A549 (cell line): ENCODE data around the gene SLC17A8. TPM values are rescaled to one million over a fixed set of nuclear protein-coding genes. Genes with fewer than 3 reads are reported as not detected.

Experiments
- ATAC-seq, 2 experiments: fragments of 200-7000 bp in 1 of 2; fragments of >200 bp in 1 of 2; cut with Nextera tagmentation in 1 of 2; cut with Tn5 transposase in 1 of 2; 3 replicates each; pipeline versions ENCODE4 v1.8.0 to v1.9.1; 2018 to 2020; ENCODE audit warnings: mild to moderate bottlenecking in 1 of 2, moderate library complexity in 1 of 2
- CTCF ChIA-PET: fragments of 300-600 bp; sonication (Branson Sonifier 250); formaldehyde crosslinking; extraction: SDS; loops from one replicate; lab custom pipeline; 2021; ENCODE audit warnings: antibody characterized with exemption, inconsistent platforms; lab: Yijun Ruan, JAX
- POLR2A ChIA-PET: fragments of 350-600 bp; formaldehyde crosslinking; extraction: SDS; loops from one replicate; lab custom pipeline; 2021; ENCODE audit warnings: antibody characterized with exemption, inconsistent platforms; lab: Yijun Ruan, JAX
- DNase-seq, 2 experiments: peaks; one replicate each; pipeline versions ENCODE4 v3.0.0 to v3.0.0-alpha.2; 2011 to 2016; ENCODE audit warnings: low read depth in 1 of 2, low spot score in 1 of 2
- FAIRE-seq: peaks from 2 replicates; lab custom pipeline; 2011; peaks lifted over from hg19 to GRCh38; lab: Jason Lieb, UNC
- H3K27ac ChIP-seq, 2 experiments: fragments of >200 bp; sonication (Bioruptor Twin); formaldehyde crosslinking; 3 replicates each; pipeline ENCODE4 v1.5.1; 2016 to 2017
- H3K4me1 ChIP-seq: fragments of >200 bp; sonication (Bioruptor Twin); formaldehyde crosslinking; 3 replicates; pipeline ENCODE4 v1.6.1; 2016
- H3K4me2 ChIP-seq: fragments of >200 bp; sonication (Bioruptor Twin); formaldehyde crosslinking; 3 replicates; pipeline ENCODE4 v1.6.1; 2016
- H3K4me3 ChIP-seq: fragments of >200 bp; sonication (Bioruptor Twin); formaldehyde crosslinking; 3 replicates; pipeline ENCODE4 v1.5.1; 2016
- H3K9me3 ChIP-seq: fragments of >200 bp; sonication (Bioruptor Twin); formaldehyde crosslinking; 3 replicates; pipeline ENCODE4 v1.6.1; 2016
- BHLHE40 ChIP-seq: IDR thresholded peaks from 2 replicates; pipeline ENCODE4 v1.6.1; 2012; ENCODE audit warnings: low read depth, low read length, inconsistent platforms
- CHD4 ChIP-seq: fragments of 200-600 bp; sonication (generic); IDR thresholded peaks from 2 replicates; pipeline ENCODE4 v1.6.1; 2016; ENCODE audit warnings: antibody characterized with exemption, mild to moderate bottlenecking, borderline replicate concordance
- EHMT2 ChIP-seq: fragments of 200-600 bp; sonication (generic); IDR thresholded peaks from 2 replicates; pipeline ENCODE4 v1.6.1; 2016; ENCODE audit warnings: antibody characterized with exemption, low read depth, mild to moderate bottlenecking, moderate library complexity
- ESRRA ChIP-seq: fragments of 150-350 bp; IDR thresholded peaks from 2 replicates; pipeline ENCODE4 v1.6.1; 2014; ENCODE audit warnings: mild to moderate bottlenecking, low read length, borderline replicate concordance
- FOSL2 ChIP-seq, 2 experiments: fragments of 450-650 bp in 1 of 2; fragments of >200 bp in 1 of 2; sonication (Bioruptor Twin) in 1 of 2; formaldehyde crosslinking; IDR thresholded peaks; 2 replicates each; pipeline versions ENCODE4 v1.5.0 to v1.6.1; 2016 to 2020; ENCODE audit warnings: mild to moderate bottlenecking in 1 of 2, moderate library complexity in 1 of 2
- FOXS1 ChIP-seq: fragments of 250-450 bp; sonication (Bioruptor Pico); IDR thresholded peaks from 2 replicates; pipeline ENCODE4 v1.5.0; 2020; ENCODE audit warnings: mild to moderate bottlenecking, moderate library complexity
- GATA3 ChIP-seq: IDR thresholded peaks from 2 replicates; pipeline ENCODE4 v1.6.1; 2012; ENCODE audit warnings: borderline replicate concordance
- HOXA7 ChIP-seq: fragments of 250-450 bp; sonication (Bioruptor Pico); IDR thresholded peaks from 2 replicates; pipeline ENCODE4 v1.5.0; 2020; ENCODE audit warnings: mild to moderate bottlenecking, moderate library complexity
- KDM5A ChIP-seq: fragments of 200-600 bp; sonication (generic); IDR thresholded peaks from 2 replicates; pipeline ENCODE4 v1.6.1; 2016; ENCODE audit warnings: antibody characterized with exemption, mild to moderate bottlenecking
- MYC ChIP-seq: IDR thresholded peaks from 2 replicates; pipeline ENCODE4 v1.6.1; 2012; ENCODE audit warnings: mild to moderate bottlenecking, inconsistent platforms, low read length, improper control_type of control experiment, borderline replicate concordance
- NR3C1 ChIP-seq: fragments of >200 bp; sonication (Bioruptor Twin); formaldehyde crosslinking; IDR thresholded peaks from 3 replicates; pipeline ENCODE4 v1.6.1; 2017
- RARB ChIP-seq: fragments of 250-450 bp; sonication (Bioruptor Pico); IDR thresholded peaks from 2 replicates; pipeline ENCODE4 v1.8.0; 2021; ENCODE audit warnings: mild to moderate bottlenecking, moderate library complexity
- RCOR1 ChIP-seq: fragments of 150-350 bp; IDR thresholded peaks from 2 replicates; pipeline ENCODE4 v1.6.1; 2014; ENCODE audit warnings: antibody characterized with exemption, low read length, low read depth
- TFCP2L1 ChIP-seq: fragments of 250-450 bp; sonication (Bioruptor Pico); IDR thresholded peaks from 2 replicates; pipeline ENCODE4 v1.5.0; 2021; ENCODE audit warnings: mild to moderate bottlenecking
- ZSCAN20 ChIP-seq: fragments of 250-450 bp; sonication (Bioruptor Pico); IDR thresholded peaks from 2 replicates; pipeline ENCODE4 v1.8.0; 2022; ENCODE audit warnings: mild to moderate bottlenecking, moderate library complexity
- WGBS: methylation state at CpG from one replicate; pipeline ENCODE4 v1.1.6; 2017; ENCODE audit errors: missing lambda C conversion rate; 5-methylcytosine and 5-hydroxymethylcytosine counted together
- polyA plus RNA-seq, 4 experiments: library from polyadenylated mRNA; depleted of rRNA in 3 of 4; stranded (reverse); fragments of >200 nt; fragmentation: RNase III in 1 of 4; extraction: RNeasy Plus Mini Kit Qiagen cat#74134 plus additional on column Dnase treatment in 1 of 4; gene quantifications; 2 replicates in 3 of 4; 3 replicates in 1 of 4; pipeline ENCODE4 v1.2.3, GENCODE V29; 2011 to 2017
- TF ChIP-seq, protein P1 (sequence below): fragments of 250-450 bp; sonication (Bioruptor Pico); IDR thresholded peaks from 2 replicates; pipeline ENCODE4 v1.5.0; 2020; ENCODE audit warnings: low read depth, mild to moderate bottlenecking, moderate library complexity
- TF ChIP-seq, protein P2 (sequence below): fragments of >200 bp; sonication (Bioruptor Twin); formaldehyde crosslinking; IDR thresholded peaks from 3 replicates; pipeline ENCODE4 v1.5.1; 2016
- TF ChIP-seq, protein P3 (sequence below): IDR thresholded peaks from 2 replicates; pipeline ENCODE4 v1.6.1; 2012
- TF ChIP-seq, protein P4 (sequence below): fragments of 150-350 bp; IDR thresholded peaks from 2 replicates; pipeline ENCODE4 v1.6.1; 2014; ENCODE audit warnings: low read depth, mild to moderate bottlenecking, low read length
- TF ChIP-seq, protein P5 (sequence below): fragments of 250-450 bp; sonication (Bioruptor Pico); IDR thresholded peaks from 2 replicates; pipeline ENCODE4 v1.5.0; 2021; ENCODE audit warnings: mild to moderate bottlenecking, moderate library complexity, borderline replicate concordance

The SLC17A8 gene
- polyA plus RNA-seq, 2 of the 4 experiments (the other 2 are of a cell fraction), result 0.03 to 0.04 TPM

DNA sequence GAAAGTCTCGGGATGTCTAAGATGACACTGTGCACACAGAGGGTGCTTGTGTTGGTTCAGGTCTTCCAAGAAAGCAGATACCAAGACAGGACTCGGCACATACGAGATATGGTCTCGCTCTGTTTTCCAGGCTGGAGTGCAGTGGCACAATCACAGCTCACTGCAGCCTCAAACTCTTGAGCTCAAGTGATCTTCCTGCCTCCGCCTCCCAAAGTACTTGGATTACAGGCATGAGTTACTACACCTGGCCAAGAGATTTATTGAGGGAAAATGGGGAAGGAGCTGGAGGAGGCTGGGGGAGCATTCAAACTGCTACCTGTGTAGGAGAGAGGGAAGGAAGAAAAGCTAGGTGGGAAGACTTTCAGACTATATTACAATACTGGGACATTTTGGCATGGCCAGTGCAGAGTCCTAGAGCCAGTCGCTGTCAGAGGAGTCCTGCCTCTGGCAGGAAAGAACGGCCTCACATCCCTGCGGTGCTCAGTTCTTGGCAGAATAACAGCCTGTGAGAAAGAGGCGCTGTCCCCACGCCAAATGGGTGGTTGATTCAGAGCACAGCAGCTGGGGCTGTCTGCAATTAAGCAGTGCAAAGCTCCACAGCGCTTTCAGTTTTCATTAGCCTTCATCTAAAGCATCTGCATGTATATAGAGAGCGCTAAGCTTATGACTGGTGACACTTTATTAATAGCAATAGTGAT is 18.3 kb downstream of the SLC17A8 start:
- FAIRE-seq (no peak), DNase-seq (no peak)
- ChIA-PET CTCF (interaction anchor here (0.7 to 1.4 kb wide), 3 partner anchors 27 to 141 kb away, joined by 3 read pairs; no protein-coding TSS in a partner anchor), POLR2A (no interaction called here)
- Histone ChIP-seq H3K4me2 (no peak overlapping the region), H3K4me1 (no peaks in the 10 kb centered on the region)
- 67% methylated on average over 12 of the region's 12 CpGs for WGBS
- TF ChIP-seq, protein P1, sequence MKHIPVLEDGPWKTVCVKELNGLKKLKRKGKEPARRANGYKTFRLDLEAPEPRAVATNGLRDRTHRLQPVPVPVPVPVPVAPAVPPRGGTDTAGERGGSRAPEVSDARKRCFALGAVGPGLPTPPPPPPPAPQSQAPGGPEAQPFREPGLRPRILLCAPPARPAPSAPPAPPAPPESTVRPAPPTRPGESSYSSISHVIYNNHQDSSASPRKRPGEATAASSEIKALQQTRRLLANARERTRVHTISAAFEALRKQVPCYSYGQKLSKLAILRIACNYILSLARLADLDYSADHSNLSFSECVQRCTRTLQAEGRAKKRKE (CRISPR knock-in tag), result no peak
- TF ChIP-seq EHMT2 (no peak), RARB (no peak), GATA3 (no peak), ESRRA (no peak), TFCP2L1 (CRISPR knock-in tag) (no peak), HOXA7 (CRISPR knock-in tag) (no peak), RCOR1 (no peak), BHLHE40 (no peak), ZSCAN20 (CRISPR knock-in tag) (no peak), FOXS1 (CRISPR knock-in tag) (no peak)
- TF ChIP-seq, protein P2, sequence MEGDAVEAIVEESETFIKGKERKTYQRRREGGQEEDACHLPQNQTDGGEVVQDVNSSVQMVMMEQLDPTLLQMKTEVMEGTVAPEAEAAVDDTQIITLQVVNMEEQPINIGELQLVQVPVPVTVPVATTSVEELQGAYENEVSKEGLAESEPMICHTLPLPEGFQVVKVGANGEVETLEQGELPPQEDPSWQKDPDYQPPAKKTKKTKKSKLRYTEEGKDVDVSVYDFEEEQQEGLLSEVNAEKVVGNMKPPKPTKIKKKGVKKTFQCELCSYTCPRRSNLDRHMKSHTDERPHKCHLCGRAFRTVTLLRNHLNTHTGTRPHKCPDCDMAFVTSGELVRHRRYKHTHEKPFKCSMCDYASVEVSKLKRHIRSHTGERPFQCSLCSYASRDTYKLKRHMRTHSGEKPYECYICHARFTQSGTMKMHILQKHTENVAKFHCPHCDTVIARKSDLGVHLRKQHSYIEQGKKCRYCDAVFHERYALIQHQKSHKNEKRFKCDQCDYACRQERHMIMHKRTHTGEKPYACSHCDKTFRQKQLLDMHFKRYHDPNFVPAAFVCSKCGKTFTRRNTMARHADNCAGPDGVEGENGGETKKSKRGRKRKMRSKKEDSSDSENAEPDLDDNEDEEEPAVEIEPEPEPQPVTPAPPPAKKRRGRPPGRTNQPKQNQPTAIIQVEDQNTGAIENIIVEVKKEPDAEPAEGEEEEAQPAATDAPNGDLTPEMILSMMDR, result no peak
- TF ChIP-seq, all 56 proteins: peak for 0
- ATAC-seq, result 0 out of 6 replicates have a peak, but pooled peaks of 1 of the 2 experiments have one; percentile 19
- no peak overlapping the region for H3K4me3 ChIP-seq
- H3K27ac ChIP-seq, result no peak overlapping the region
- H3K9me3 ChIP-seq, result no peaks in the 10 kb centered on the region

DNA sequence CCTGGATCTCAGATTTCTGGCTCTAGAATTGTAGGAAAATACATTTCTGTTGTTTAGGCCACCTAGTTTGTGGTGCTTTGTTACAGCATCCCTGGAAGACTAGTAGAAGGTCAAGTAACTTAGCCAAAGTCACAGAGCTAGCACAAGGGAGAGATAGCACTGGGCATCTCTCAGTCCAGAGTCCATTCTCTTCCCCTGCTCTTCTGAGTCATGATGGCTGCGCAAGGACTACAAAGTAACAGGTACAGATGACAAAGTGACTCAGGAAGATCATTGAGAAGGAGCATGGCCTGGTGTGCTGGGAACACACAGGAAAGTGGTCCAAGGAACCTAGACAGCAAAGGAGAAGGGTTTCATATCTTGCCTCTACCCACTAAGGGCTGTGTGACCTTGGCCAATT is 19.3 kb downstream of the SLC17A8 start:
- DNase-seq, result peak in 1 of 2 experiments; percentile 7
- TF ChIP-seq KDM5A (no peak), FOSL2 (IDR thresholded peaks at IDR 0.05) (no peak), FOSL2 (CRISPR knock-in tag; IDR thresholded peaks at IDR 0.05) (no peak), CHD4 (no peak), NR3C1 (no peak), MYC (no peak)
- TF ChIP-seq, protein P3, sequence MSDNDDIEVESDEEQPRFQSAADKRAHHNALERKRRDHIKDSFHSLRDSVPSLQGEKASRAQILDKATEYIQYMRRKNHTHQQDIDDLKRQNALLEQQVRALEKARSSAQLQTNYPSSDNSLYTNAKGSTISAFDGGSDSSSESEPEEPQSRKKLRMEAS, result no peak
- TF ChIP-seq, protein P4, sequence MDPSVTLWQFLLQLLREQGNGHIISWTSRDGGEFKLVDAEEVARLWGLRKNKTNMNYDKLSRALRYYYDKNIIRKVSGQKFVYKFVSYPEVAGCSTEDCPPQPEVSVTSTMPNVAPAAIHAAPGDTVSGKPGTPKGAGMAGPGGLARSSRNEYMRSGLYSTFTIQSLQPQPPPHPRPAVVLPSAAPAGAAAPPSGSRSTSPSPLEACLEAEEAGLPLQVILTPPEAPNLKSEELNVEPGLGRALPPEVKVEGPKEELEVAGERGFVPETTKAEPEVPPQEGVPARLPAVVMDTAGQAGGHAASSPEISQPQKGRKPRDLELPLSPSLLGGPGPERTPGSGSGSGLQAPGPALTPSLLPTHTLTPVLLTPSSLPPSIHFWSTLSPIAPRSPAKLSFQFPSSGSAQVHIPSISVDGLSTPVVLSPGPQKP, result no peak
- TF ChIP-seq, protein P5, sequence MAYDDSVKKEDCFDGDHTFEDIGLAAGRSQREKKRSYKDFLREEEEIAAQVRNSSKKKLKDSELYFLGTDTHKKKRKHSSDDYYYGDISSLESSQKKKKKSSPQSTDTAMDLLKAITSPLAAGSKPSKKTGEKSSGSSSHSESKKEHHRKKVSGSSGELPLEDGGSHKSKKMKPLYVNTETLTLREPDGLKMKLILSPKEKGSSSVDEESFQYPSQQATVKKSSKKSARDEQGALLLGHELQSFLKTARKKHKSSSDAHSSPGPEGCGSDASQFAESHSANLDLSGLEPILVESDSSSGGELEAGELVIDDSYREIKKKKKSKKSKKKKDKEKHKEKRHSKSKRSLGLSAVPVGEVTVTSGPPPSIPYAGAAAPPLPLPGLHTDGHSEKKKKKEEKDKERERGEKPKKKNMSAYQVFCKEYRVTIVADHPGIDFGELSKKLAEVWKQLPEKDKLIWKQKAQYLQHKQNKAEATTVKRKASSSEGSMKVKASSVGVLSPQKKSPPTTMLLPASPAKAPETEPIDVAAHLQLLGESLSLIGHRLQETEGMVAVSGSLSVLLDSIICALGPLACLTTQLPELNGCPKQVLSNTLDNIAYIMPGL (CRISPR knock-in tag), result no peak
- POLR2A ChIA-PET, result no interaction called here
- Histone ChIP-seq H3K4me2 (no peak overlapping the region), H3K4me1 (no peaks in the 10 kb centered on the region), H3K9me3 (no peaks in the 10 kb centered on the region), H3K27ac (no peak overlapping the region), H3K4me3 (no peak overlapping the region)
- no peak for FAIRE-seq
- WGBS, result 50% methylated on average over 1 of the region's 1 CpG
- ATAC-seq, result 0 out of 6 replicates have a peak, but pooled peaks of 1 of the 2 experiments have one; percentile 39
- CTCF ChIA-PET, result interaction anchor here (1.1 to 1.3 kb wide), 2 partner anchors 28 kb away, joined by 3 read pairs; no protein-coding TSS in a partner anchor
